ENCODE measurements around the gene CSKMT. TPM values are rescaled to one million over a fixed set of nuclear protein-coding genes. Genes with fewer than 3 reads are reported as not detected.

Gene CSKMT
- total RNA-seq, 1 donor from 2014 or later = 28.0 TPM

DNA sequence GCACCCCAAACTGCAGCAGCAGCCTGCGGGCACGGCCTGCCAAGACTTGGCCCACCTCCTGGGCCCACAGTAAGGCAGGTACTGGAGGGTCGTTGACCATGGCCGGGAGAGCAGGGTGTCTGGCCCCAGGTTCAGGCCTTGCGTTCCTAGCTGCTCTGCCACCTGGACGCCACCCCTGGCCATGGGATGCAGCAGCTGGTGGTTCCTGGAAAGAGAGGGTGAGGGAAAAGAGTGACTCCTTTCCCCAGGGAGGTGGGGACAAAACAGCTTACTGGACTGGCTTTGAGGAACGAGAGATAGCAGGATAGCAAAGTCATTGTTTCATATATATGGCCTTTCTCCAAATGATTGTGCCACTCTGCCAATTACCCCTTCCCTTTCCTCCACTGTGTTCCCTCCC lies 40.3 kb downstream of the CSKMT start:
- DNase-seq (ENCODE audit: extremely low spot score, unreplicated experiment) = no peak
- peak overlapping the region; percentile 95 for H3K4me3 Mint-ChIP-seq
- H3K27me3 Mint-ChIP-seq = no peaks in the 10 kb centered on the region
- peak overlapping the region; percentile 90 for H3K27ac Mint-ChIP-seq
- H3K9me3 Mint-ChIP-seq = no peaks in the 10 kb centered on the region
- TF ChIP-seq CTCF (conservative IDR thresholded peaks at IDR 0.05) = no peak
- H3K36me3 Mint-ChIP-seq = peaks cover 12% of the 10 kb centered on the region
- peaks cover 33% of the 10 kb centered on the region for H3K4me1 Mint-ChIP-seq (ENCODE audit: unreplicated experiment)

DNA sequence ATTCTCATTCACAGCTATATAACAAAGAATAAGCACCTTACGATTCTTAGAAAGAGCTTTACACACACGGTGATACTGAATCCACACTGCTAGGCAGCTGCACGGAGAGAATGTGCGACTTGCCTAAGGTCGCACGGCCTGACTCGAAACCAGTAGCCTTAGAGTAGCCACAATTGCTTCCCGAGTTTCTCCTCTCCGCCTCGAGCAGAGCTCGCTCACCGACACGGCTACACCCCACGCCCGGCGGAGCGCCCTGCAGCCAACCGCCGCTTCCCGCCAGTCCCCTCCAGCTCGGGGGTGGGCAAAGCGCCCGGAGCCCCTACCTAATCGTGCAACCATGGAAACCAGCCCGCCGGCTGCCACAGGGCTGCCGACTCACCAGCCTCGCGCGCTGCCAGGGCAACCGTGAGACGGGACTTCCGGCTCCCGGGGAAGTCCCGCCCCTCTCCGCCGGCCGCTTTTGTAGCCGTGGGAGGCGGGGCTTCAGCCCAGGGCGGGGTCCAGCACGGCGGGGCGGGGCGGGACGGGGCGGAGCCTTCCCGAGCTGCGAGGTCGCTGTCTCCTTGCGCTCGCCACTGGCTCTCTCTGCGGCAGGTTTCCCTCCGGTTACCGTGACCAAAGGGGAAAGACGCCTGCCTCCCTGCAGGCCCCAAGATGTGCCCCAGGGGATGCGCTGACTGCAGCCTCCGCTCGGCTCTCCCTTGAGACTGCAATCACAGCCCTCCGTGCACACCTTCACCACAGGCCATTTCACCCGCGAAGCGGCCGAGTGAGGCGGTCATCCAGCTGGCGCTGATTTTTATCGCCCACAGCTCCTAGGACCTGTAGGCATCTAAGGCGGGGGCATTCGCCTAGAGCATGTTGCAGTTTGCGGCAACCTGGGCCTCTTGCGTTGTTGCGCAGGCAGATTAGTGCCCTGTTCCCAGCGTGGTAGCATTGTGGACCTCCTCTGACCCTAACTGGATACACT lies 41.1 kb downstream of the CSKMT start:
- no peaks in the 10 kb centered on the region for H3K9me3 Mint-ChIP-seq
- TF ChIP-seq CTCF (conservative IDR thresholded peaks at IDR 0.05) = no peak
- peak overlapping the region; percentile 90 for H3K27ac Mint-ChIP-seq
- DNase-seq (ENCODE audit: extremely low spot score, unreplicated experiment) = peak; percentile 97
- H3K4me3 Mint-ChIP-seq = peak overlapping the region; percentile 95
- H3K4me1 Mint-ChIP-seq (ENCODE audit: unreplicated experiment) = peaks cover 33% of the 10 kb centered on the region
- H3K36me3 Mint-ChIP-seq = peaks cover 13% of the 10 kb centered on the region
- no peaks in the 10 kb centered on the region for H3K27me3 Mint-ChIP-seq

- Mint-ChIP-seq H3K27ac (peak overlapping the region; percentile 90), H3K4me1 (ENCODE audit: unreplicated experiment) (peaks cover 33% of the 10 kb centered on the region), H3K4me3 (peak overlapping the region; percentile 95), H3K27me3 (no peaks in the 10 kb centered on the region), H3K36me3 (peaks cover 12% of the 10 kb centered on the region), H3K9me3 (no peaks in the 10 kb centered on the region)
- no peak for TF ChIP-seq CTCF (conservative IDR thresholded peaks at IDR 0.05)
- no peak for DNase-seq (ENCODE audit: extremely low spot score, unreplicated experiment)
Observed at GRCh38 chr11:62706850-62707247, 41.7 kb downstream of the CSKMT start.

- no peaks in the 10 kb centered on the region for H3K27me3 Mint-ChIP-seq
- TF ChIP-seq CTCF (conservative IDR thresholded peaks at IDR 0.05) = no peak
- peak within 1 kb of the TSS; percentile 96 for H3K27ac Mint-ChIP-seq
- peak; percentile 86 for DNase-seq (ENCODE audit: extremely low spot score, unreplicated experiment)
- H3K36me3 Mint-ChIP-seq = peaks cover 12% of the 10 kb centered on the region
- peaks cover 33% of the 10 kb centered on the region for H3K4me1 Mint-ChIP-seq (ENCODE audit: unreplicated experiment)
- H3K4me3 Mint-ChIP-seq = peak within 1 kb of the TSS; percentile 95
- no peaks in the 10 kb centered on the region for H3K9me3 Mint-ChIP-seq
Observed at GRCh38 chr11:62707277-62707861, 42.3 kb downstream of the CSKMT start, which contains the start of the genes BSCL2 and GNG3. Gene BSCL2 (minus strand): TSS chr11:62707424. CDS start chr11:62707195, 229 bp downstream. Gene GNG3 (plus strand): TSS chr11:62707676. CDS start chr11:62708296, 620 bp downstream.

- peak overlapping the region; percentile 96 for H3K27ac Mint-ChIP-seq
- peaks cover 20% of the 10 kb centered on the region for H3K36me3 Mint-ChIP-seq
Observed at GRCh38 chr11:62708392-62708791, 43.3 kb downstream of the CSKMT start.

More at GRCh38 chr11:62708392-62708791, 43.3 kb downstream of the CSKMT start:
- no peaks in the 10 kb centered on the region for H3K27me3 Mint-ChIP-seq
- peak overlapping the region; percentile 95 for H3K4me3 Mint-ChIP-seq
- DNase-seq (ENCODE audit: extremely low spot score, unreplicated experiment) = no peak
- no peak for TF ChIP-seq CTCF (conservative IDR thresholded peaks at IDR 0.05)
- peaks cover 40% of the 10 kb centered on the region for H3K4me1 Mint-ChIP-seq (ENCODE audit: unreplicated experiment)
- H3K9me3 Mint-ChIP-seq = no peaks in the 10 kb centered on the region

All from type B pancreatic cell (in vitro differentiated cells).